GM23338 (cell line): ENCODE results near the gene COL15A1.

Experiments used
- CREB1 ChIP-seq: fragments of 250-450 bp; sonication (Bioruptor Pico); IDR thresholded peaks from 2 replicates; pipeline ENCODE4 v1.5.0; 2020; ENCODE audit warnings: low read depth, mild to moderate bottlenecking, moderate library complexity
- CTCF ChIP-seq, 2 experiments: fragments of 200-600 bp in 1 of 2; sonication (generic) in 1 of 2; conservative IDR thresholded peaks; 2 replicates each; pipeline versions ENCODE4 v1.5.1 to v1.6.1; 2016 to 2017; ENCODE audit warnings: antibody characterized with exemption in 2 of 2, low read depth in 2 of 2, mild to moderate bottlenecking in 2 of 2, moderate library complexity in 1 of 2
- ETS1 ChIP-seq: IDR thresholded peaks from 2 replicates; pipeline ENCODE4 v1.6.1; 2016; ENCODE audit warnings: antibody characterized with exemption
- EZH2 ChIP-seq: fragments of 200-600 bp; sonication (generic); IDR thresholded peaks from one replicate; pipeline ENCODE4 v1.8.0; 2017; ENCODE audit warnings: antibody characterized with exemption, mild to moderate bottlenecking, low read depth; ENCODE audit not compliant: unreplicated experiment
- EZH2phosphoT487 ChIP-seq: fragments of 200-600 bp; sonication (generic); IDR thresholded peaks from one replicate; pipeline ENCODE4 v1.8.1; 2018; ENCODE audit warnings: antibody characterized with exemption; ENCODE audit not compliant: unreplicated experiment
- JUNB ChIP-seq: IDR thresholded peaks from one replicate; pipeline ENCODE4 v1.6.1; 2016; ENCODE audit warnings: antibody characterized with exemption; ENCODE audit not compliant: unreplicated experiment
- NANOG ChIP-seq: IDR thresholded peaks from 2 replicates; pipeline ENCODE4 v1.6.1; 2016; ENCODE audit warnings: antibody characterized with exemption, borderline replicate concordance
- POLR2AphosphoS5 ChIP-seq: IDR thresholded peaks from 2 replicates; pipeline ENCODE4 v1.6.1; 2016; ENCODE audit warnings: antibody characterized with exemption, low read depth
- REST ChIP-seq: IDR thresholded peaks from one replicate; pipeline ENCODE4 v1.6.1; 2018; ENCODE audit warnings: antibody characterized with exemption; ENCODE audit not compliant: unreplicated experiment
- STAT1 ChIP-seq: IDR thresholded peaks from one replicate; pipeline ENCODE4 v1.6.1; 2016; ENCODE audit warnings: antibody characterized with exemption; ENCODE audit not compliant: unreplicated experiment
- ZNF114 ChIP-seq: fragments of 250-450 bp; sonication (Bioruptor Pico); IDR thresholded peaks from 2 replicates; pipeline ENCODE4 v1.5.0; 2020; ENCODE audit warnings: mild to moderate bottlenecking, moderate library complexity
- ZNF331 ChIP-seq: fragments of 250-450 bp; sonication (Bioruptor Pico); IDR thresholded peaks from 2 replicates; pipeline ENCODE4 v1.5.0; 2020; ENCODE audit warnings: low read depth, mild to moderate bottlenecking, moderate library complexity

- TF ChIP-seq CTCF (conservative IDR thresholded peaks at IDR 0.05; ENCODE audit: low read depth in 2 of 2), result no peak
- no peak for TF ChIP-seq REST
- no peak for TF ChIP-seq EZH2
- TF ChIP-seq STAT1, result no peak
- no peak for TF ChIP-seq POLR2AphosphoS5
- TF ChIP-seq EZH2phosphoT487, result no peak
- no peak for TF ChIP-seq NANOG
- TF ChIP-seq CREB1 (CRISPR knock-in tag), result no peak
- no peak for TF ChIP-seq JUNB
- TF ChIP-seq ZNF114, result no peak
- TF ChIP-seq ZNF331 (CRISPR knock-in tag), result no peak
- TF ChIP-seq ETS1, result no peak
Measured at GRCh38 chr9:99015890-99016289, 72.2 kb downstream of the COL15A1 start.
